ENCODE data around the gene ALDH1L2.
A peak's percentile ranks its signal among the peaks of the same experiment; 100 is the strongest.

Gene ALDH1L2

GRCh38 chr12:105084251-105085250 lies at the start of gene ALDH1L2:
TSS of gene ALDH1L2 (minus strand) at chr12:105084458. CDS start at chr12:105084436, 22 bp downstream.
- no peak within 1 kb of the TSS for H3K4me3 ChIP-seq
- DNase-seq (ENCODE audit: low spot score in 2 of 2): no peak
- in situ Hi-C loops (cut with MboI; ENCODE audit: low sequenced_read_pairs): no loop called here
- H3K36me3 ChIP-seq (replicated peaks): no peaks in the 10 kb centered on the region
- peaks cover 3% of the 10 kb centered on the region; the same call in 1 of the 2 replicates for H3K4me1 ChIP-seq
- H3K9me3 ChIP-seq: no peaks in the 10 kb centered on the region
- no peaks in the 10 kb centered on the region for H3K27me3 ChIP-seq (ENCODE audit: low read depth)

GRCh38 chr12:105120551-105120950 lies 36.3 kb upstream of the ALDH1L2 start:
- Histone ChIP-seq H3K4me3 (no peak overlapping the region), H3K9me3 (no peaks in the 10 kb centered on the region), H3K36me3 (replicated peaks) (peaks cover 62% of the 10 kb centered on the region), H3K27me3 (ENCODE audit: low read depth) (no peaks in the 10 kb centered on the region), H3K4me1 (no peaks in the 10 kb centered on the region)
- in situ Hi-C loops (cut with MboI; ENCODE audit: low sequenced_read_pairs): no loop called here
- no peak for DNase-seq (ENCODE audit: low spot score in 2 of 2)

- Histone ChIP-seq H3K27me3 (ENCODE audit: low read depth) (no peaks in the 10 kb centered on the region), H3K4me1 (peaks cover 6% of the 10 kb centered on the region; the same call in 1 of the 2 replicates), H3K9me3 (no peaks in the 10 kb centered on the region), H3K36me3 (replicated peaks) (peaks cover 71% of the 10 kb centered on the region), H3K4me3 (no peak overlapping the region)
- in situ Hi-C loops (cut with MboI; ENCODE audit: low sequenced_read_pairs): no loop called here
- no peak for DNase-seq (ENCODE audit: low spot score in 2 of 2)
These were observed 32.7 kb upstream of the ALDH1L2 start for GRCh38 chr12:105116969-105117368.

GRCh38 chr12:105113094-105113493 lies 28.8 kb upstream of the ALDH1L2 start:
- H3K4me1 ChIP-seq: peaks cover 20% of the 10 kb centered on the region
- no peaks in the 10 kb centered on the region for H3K27me3 ChIP-seq (ENCODE audit: low read depth)
- no peak for DNase-seq (ENCODE audit: low spot score in 2 of 2)
- H3K4me3 ChIP-seq: no peak overlapping the region
- no peaks in the 10 kb centered on the region for H3K9me3 ChIP-seq
- in situ Hi-C loops (cut with MboI; ENCODE audit: low sequenced_read_pairs): no loop called here
- H3K36me3 ChIP-seq (replicated peaks): peaks cover 48% of the 10 kb centered on the region

GRCh38 chr12:105110851-105111250 lies 26.6 kb upstream of the ALDH1L2 start:
- peaks cover 28% of the 10 kb centered on the region for H3K4me1 ChIP-seq
- no peaks in the 10 kb centered on the region for H3K9me3 ChIP-seq
- H3K4me3 ChIP-seq: no peak overlapping the region
- H3K27me3 ChIP-seq (ENCODE audit: low read depth): no peaks in the 10 kb centered on the region
- H3K36me3 ChIP-seq (replicated peaks): peaks cover 30% of the 10 kb centered on the region
- DNase-seq (ENCODE audit: low spot score in 2 of 2): no peak
- in situ Hi-C loops (cut with MboI; ENCODE audit: low sequenced_read_pairs): no loop called here

- DNase-seq (ENCODE audit: low spot score in 2 of 2): peak in 1 of 2 experiments; percentile 20
- in situ Hi-C loops (cut with MboI; ENCODE audit: low sequenced_read_pairs): no loop called here
- H3K4me3 ChIP-seq: peak overlapping the region; percentile 91
These were observed 25.4 kb upstream of the ALDH1L2 start for GRCh38 chr12:105109465-105110212.

GRCh38 chr12:105107494-105108371 lies 23.5 kb upstream of the ALDH1L2 start, which contains the start of gene WASHC4:
TSS of gene WASHC4 (plus strand) at chr12:105107731. CDS start at chr12:105107801, 70 bp downstream.
- H3K27me3 ChIP-seq (ENCODE audit: low read depth): no peaks in the 10 kb centered on the region
- in situ Hi-C loops (cut with MboI; ENCODE audit: low sequenced_read_pairs): no loop called here
- peaks cover 16% of the 10 kb centered on the region for H3K36me3 ChIP-seq (replicated peaks)
- DNase-seq (ENCODE audit: low spot score in 2 of 2): peak; percentile 88 to 96
- H3K4me3 ChIP-seq: peak within 1 kb of the TSS; percentile 91
- no peaks in the 10 kb centered on the region for H3K9me3 ChIP-seq
- peaks cover 27% of the 10 kb centered on the region for H3K4me1 ChIP-seq

More at GRCh38 chr12:105109465-105110212, 25.4 kb upstream of the ALDH1L2 start:
- H3K27me3 ChIP-seq (ENCODE audit: low read depth): no peaks in the 10 kb centered on the region
- peaks cover 28% of the 10 kb centered on the region for H3K4me1 ChIP-seq
- no peaks in the 10 kb centered on the region for H3K9me3 ChIP-seq
- H3K36me3 ChIP-seq (replicated peaks): peaks cover 23% of the 10 kb centered on the region

GRCh38 chr12:105107171-105107493 lies 22.9 kb upstream of the ALDH1L2 start:
- in situ Hi-C loops (cut with MboI; ENCODE audit: low sequenced_read_pairs): no loop called here
- H3K4me1 ChIP-seq: peaks cover 22% of the 10 kb centered on the region
- H3K27me3 ChIP-seq (ENCODE audit: low read depth): no peaks in the 10 kb centered on the region
- peak overlapping the region; percentile 91 for H3K4me3 ChIP-seq
- H3K9me3 ChIP-seq: no peaks in the 10 kb centered on the region
- H3K36me3 ChIP-seq (replicated peaks): peaks cover 10% of the 10 kb centered on the region
- no peak for DNase-seq (ENCODE audit: low spot score in 2 of 2)

GRCh38 chr12:105106621-105107020 lies 22.4 kb upstream of the ALDH1L2 start:
- peaks cover 5% of the 10 kb centered on the region for H3K36me3 ChIP-seq (replicated peaks)
- H3K4me1 ChIP-seq: peaks cover 22% of the 10 kb centered on the region
- no peaks in the 10 kb centered on the region for H3K27me3 ChIP-seq (ENCODE audit: low read depth)
- peak overlapping the region; percentile 91 for H3K4me3 ChIP-seq
- DNase-seq (ENCODE audit: low spot score in 2 of 2): no peak
- H3K9me3 ChIP-seq: no peaks in the 10 kb centered on the region
- in situ Hi-C loops (cut with MboI; ENCODE audit: low sequenced_read_pairs): no loop called here

- Histone ChIP-seq H3K27me3 (ENCODE audit: low read depth) (no peaks in the 10 kb centered on the region), H3K4me1 (peaks cover 9% of the 10 kb centered on the region), H3K4me3 (no peak overlapping the region), H3K36me3 (replicated peaks) (no peaks in the 10 kb centered on the region), H3K9me3 (no peaks in the 10 kb centered on the region)
- in situ Hi-C loops (cut with MboI; ENCODE audit: low sequenced_read_pairs): no loop called here
- no peak for DNase-seq (ENCODE audit: low spot score in 2 of 2)
These were observed 20.5 kb upstream of the ALDH1L2 start for GRCh38 chr12:105104762-105105161.

GRCh38 chr12:105102673-105103072 lies 18.4 kb upstream of the ALDH1L2 start:
- DNase-seq (ENCODE audit: low spot score in 2 of 2): no peak
- in situ Hi-C loops (cut with MboI; ENCODE audit: low sequenced_read_pairs): no loop called here

GRCh38 chr12:105100998-105101397 lies 16.7 kb upstream of the ALDH1L2 start:
- H3K9me3 ChIP-seq: no peaks in the 10 kb centered on the region
- no peaks in the 10 kb centered on the region for H3K36me3 ChIP-seq (replicated peaks)
- no peaks in the 10 kb centered on the region for H3K27me3 ChIP-seq (ENCODE audit: low read depth)
- in situ Hi-C loops (cut with MboI; ENCODE audit: low sequenced_read_pairs): no loop called here
- no peak for DNase-seq (ENCODE audit: low spot score in 2 of 2)
- H3K4me3 ChIP-seq: no peak overlapping the region
- no peaks in the 10 kb centered on the region for H3K4me1 ChIP-seq

More at GRCh38 chr12:105102673-105103072, 18.4 kb upstream of the ALDH1L2 start:
- Histone ChIP-seq H3K36me3 (replicated peaks) (no peaks in the 10 kb centered on the region), H3K9me3 (no peaks in the 10 kb centered on the region), H3K27me3 (ENCODE audit: low read depth) (no peaks in the 10 kb centered on the region), H3K4me3 (no peak overlapping the region), H3K4me1 (peaks cover 8% of the 10 kb centered on the region)

Data from HAP-1 (cell line).